Activated CD8-positive, alpha-beta T cell treated with anti-CD3 and anti-CD28 coated beads for 36 hours (primary cell): ENCODE data around the gene MMP27. TPM values are rescaled to one million over a fixed set of nuclear protein-coding genes. Genes with fewer than 3 reads are reported as not detected.
"Not testable (repeated sequence)": the region's sequence is repeated elsewhere in the genome, so short reads cannot be mapped to it uniquely, and the experiment has no call there.

Experiments used
- ATAC-seq: fragments of 200-7000 bp; cut with Tn5 transposase; one replicate; pipeline ENCODE4 v1.10.0; 2021; ENCODE audit warnings: mild to moderate bottlenecking, moderate library complexity
- CTCF ChIA-PET: fragments of 350-600 bp; sonication (Branson Sonifier 250); formaldehyde crosslinking; loops from one replicate; lab custom pipeline; 2021; ENCODE audit warnings: antibody characterized with exemption; lab: Charles Lee
- POLR2A ChIA-PET: fragments of 350-600 bp; sonication (Branson Sonifier 250); formaldehyde crosslinking; loops from one replicate; lab custom pipeline; 2021; ENCODE audit warnings: antibody characterized with exemption; lab: Charles Lee
- DNase-seq: peaks from one replicate; pipeline ENCODE4 v3.0.0-alpha.2; 2020
- H3K27ac Mint-ChIP-seq: one replicate; pipeline ENCODE4 v1.8.0; 2021; ENCODE audit warnings: mild to moderate bottlenecking, mixed read lengths
- H3K27me3 Mint-ChIP-seq: one replicate; pipeline ENCODE4 v1.8.0; 2021; ENCODE audit warnings: mixed read lengths
- H3K36me3 Mint-ChIP-seq: one replicate; pipeline ENCODE4 v1.8.0; 2021; ENCODE audit warnings: low read depth, mixed read lengths
- H3K4me1 Mint-ChIP-seq: one replicate; pipeline ENCODE4 v1.8.0; 2021; ENCODE audit warnings: low read depth, mixed read lengths
- H3K4me3 Mint-ChIP-seq: one replicate; pipeline ENCODE4 v1.8.0; 2021; ENCODE audit warnings: mild to moderate bottlenecking, moderate library complexity, mixed read lengths
- H3K9me3 Mint-ChIP-seq: one replicate; pipeline ENCODE4 v1.8.0; 2021; ENCODE audit warnings: mixed read lengths
- intact Hi-C: fragments of 100-400 bp; cut with micrococcal nuclease; formaldehyde crosslinking; loops from one replicate; pipeline ENCODE4 v1.10.0; 2022
- total RNA-seq, 2 experiments: library from RNA; stranded (reverse); gene quantifications; one replicate each; pipeline ENCODE4 v1.2.3, GENCODE V29; 2021
- TF ChIP-seq, protein P1 (sequence below): fragments of 200-600 bp; IDR thresholded peaks from one replicate; pipeline ENCODE4 v1.8.0; 2022; ENCODE audit warnings: antibody characterized with exemption, mild to moderate bottlenecking

Gene MMP27
- total RNA-seq, 2 experiments from 2014 or later = not detected

DNA sequence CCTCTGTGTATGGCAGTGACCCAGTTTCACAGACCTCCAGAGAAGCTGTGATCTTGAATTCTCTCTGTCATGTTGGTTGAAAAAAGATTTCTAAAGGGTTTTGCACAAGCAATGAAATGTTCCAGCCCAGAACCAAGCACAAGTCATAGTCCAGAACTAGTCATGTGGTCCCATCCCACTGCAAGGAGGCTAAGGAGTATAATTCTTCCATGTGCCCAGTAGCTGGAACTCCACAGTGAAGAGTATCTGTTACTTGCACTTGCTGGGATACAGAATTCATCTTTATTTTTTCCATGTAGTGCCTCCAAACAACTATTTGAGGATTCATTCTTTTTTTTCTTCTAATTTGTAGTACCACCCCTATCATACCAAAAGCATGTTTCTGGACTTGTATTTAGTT lies 29.1 kb upstream of the MMP27 start:
- Mint-ChIP-seq H3K4me3 (no peak overlapping the region), H3K36me3 (no peaks in the 10 kb centered on the region), H3K4me1 (no peaks in the 10 kb centered on the region), H3K27me3 (peaks cover 23% of the 10 kb centered on the region), H3K9me3 (no peaks in the 10 kb centered on the region), H3K27ac (no peak overlapping the region)
- intact Hi-C loops = loop anchor here (5.0 kb wide), 1 partner anchor 208 kb away; no protein-coding TSS in a partner anchor
- DNase-seq (no peak), ATAC-seq (no peak)
- TF ChIP-seq, protein P1, sequence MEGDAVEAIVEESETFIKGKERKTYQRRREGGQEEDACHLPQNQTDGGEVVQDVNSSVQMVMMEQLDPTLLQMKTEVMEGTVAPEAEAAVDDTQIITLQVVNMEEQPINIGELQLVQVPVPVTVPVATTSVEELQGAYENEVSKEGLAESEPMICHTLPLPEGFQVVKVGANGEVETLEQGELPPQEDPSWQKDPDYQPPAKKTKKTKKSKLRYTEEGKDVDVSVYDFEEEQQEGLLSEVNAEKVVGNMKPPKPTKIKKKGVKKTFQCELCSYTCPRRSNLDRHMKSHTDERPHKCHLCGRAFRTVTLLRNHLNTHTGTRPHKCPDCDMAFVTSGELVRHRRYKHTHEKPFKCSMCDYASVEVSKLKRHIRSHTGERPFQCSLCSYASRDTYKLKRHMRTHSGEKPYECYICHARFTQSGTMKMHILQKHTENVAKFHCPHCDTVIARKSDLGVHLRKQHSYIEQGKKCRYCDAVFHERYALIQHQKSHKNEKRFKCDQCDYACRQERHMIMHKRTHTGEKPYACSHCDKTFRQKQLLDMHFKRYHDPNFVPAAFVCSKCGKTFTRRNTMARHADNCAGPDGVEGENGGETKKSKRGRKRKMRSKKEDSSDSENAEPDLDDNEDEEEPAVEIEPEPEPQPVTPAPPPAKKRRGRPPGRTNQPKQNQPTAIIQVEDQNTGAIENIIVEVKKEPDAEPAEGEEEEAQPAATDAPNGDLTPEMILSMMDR = no peak
- ChIA-PET CTCF (interaction anchor here (1.1 to 1.9 kb wide), 7 partner anchors 26 to 206 kb away, joined by 3 to 15 read pairs (median 4); partner anchors contain the start of gene MMP27), POLR2A (no interaction called here)

DNA sequence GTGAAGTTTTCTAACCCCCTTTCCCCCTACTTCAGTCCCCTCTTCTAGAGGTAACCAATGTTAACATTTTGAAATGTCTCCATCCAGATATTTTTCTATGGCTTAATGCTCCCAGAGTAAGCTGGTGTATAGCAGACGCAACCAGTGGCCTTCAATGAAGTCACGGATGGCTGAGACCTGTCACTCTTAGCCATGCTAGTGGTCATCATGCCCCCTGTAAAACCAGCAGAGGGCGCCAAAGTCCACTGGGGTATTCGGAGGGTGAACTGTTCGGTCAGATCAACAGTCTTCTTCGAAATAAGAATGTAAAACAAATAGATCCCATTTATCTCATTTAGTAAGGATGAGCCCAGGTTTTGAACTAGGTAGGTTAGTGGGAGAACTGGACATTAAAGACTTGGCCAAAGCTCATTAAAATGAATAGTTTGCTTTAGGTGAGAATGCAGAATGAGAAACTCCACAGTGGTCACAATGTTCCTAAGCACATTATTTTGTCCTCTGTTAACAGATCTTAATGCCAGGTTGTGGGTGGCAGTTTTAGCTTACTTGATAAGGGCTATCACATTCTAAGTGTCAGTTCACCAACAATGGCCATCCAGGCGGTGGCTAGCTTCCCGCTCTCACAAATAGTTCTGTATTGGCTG lies 27.8 kb upstream of the MMP27 start:
- H3K4me3 Mint-ChIP-seq = no peak overlapping the region
- no peaks in the 10 kb centered on the region for H3K9me3 Mint-ChIP-seq
- no peaks in the 10 kb centered on the region for H3K36me3 Mint-ChIP-seq
- H3K27ac Mint-ChIP-seq = no peak overlapping the region
- intact Hi-C loops = loop anchor here (5.0 kb wide), 1 partner anchor 209 kb away; no protein-coding TSS in a partner anchor
- TF ChIP-seq, protein P1 = peak; percentile 72
- peak; percentile 71 for DNase-seq
- ChIA-PET CTCF (interaction anchor here (0.9 to 1.9 kb wide), 10 partner anchors 24 to 320 kb away, joined by 3 to 15 read pairs (median 3); partner anchors contain the start of gene MMP27), POLR2A (interaction anchor here (0.7 kb wide), 1 partner anchor 1190 kb away, joined by 3 read pairs; no protein-coding TSS in a partner anchor)
- no peaks in the 10 kb centered on the region for H3K4me1 Mint-ChIP-seq
- peak; percentile 53 for ATAC-seq
- peaks cover 22% of the 10 kb centered on the region for H3K27me3 Mint-ChIP-seq

DNA sequence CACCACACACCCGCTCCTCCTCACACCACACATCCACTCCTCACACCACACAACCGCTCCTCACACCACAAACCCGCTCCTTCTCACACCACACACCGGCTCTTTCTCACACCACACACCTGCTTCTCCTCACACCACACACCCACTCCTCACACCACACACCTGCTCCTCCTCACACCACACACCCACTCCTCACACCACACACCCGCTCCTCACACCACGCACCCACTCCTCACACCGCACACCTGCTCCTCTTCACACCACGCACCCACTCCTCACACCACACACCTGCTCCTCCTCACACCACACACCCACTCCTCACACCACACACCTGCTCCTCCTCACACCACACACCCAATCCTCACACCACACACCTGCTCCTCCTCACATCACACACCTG lies 25.4 kb upstream of the MMP27 start:
- DNase-seq, H3K4me3 Mint-ChIP-seq, ATAC-seq, H3K4me1 Mint-ChIP-seq, POLR2A ChIA-PET, H3K27ac Mint-ChIP-seq, H3K36me3 Mint-ChIP-seq, H3K9me3 Mint-ChIP-seq: not testable (repeated sequence)
- CTCF ChIA-PET = interaction anchor here (1.3 kb wide), 1 partner anchor 211 kb away, joined by 4 read pairs; no protein-coding TSS in a partner anchor
- intact Hi-C loops = loop anchor here (5.0 kb wide), 1 partner anchor 211 kb away; no protein-coding TSS in a partner anchor
- peaks cover 16% of the 10 kb centered on the region for H3K27me3 Mint-ChIP-seq

DNA sequence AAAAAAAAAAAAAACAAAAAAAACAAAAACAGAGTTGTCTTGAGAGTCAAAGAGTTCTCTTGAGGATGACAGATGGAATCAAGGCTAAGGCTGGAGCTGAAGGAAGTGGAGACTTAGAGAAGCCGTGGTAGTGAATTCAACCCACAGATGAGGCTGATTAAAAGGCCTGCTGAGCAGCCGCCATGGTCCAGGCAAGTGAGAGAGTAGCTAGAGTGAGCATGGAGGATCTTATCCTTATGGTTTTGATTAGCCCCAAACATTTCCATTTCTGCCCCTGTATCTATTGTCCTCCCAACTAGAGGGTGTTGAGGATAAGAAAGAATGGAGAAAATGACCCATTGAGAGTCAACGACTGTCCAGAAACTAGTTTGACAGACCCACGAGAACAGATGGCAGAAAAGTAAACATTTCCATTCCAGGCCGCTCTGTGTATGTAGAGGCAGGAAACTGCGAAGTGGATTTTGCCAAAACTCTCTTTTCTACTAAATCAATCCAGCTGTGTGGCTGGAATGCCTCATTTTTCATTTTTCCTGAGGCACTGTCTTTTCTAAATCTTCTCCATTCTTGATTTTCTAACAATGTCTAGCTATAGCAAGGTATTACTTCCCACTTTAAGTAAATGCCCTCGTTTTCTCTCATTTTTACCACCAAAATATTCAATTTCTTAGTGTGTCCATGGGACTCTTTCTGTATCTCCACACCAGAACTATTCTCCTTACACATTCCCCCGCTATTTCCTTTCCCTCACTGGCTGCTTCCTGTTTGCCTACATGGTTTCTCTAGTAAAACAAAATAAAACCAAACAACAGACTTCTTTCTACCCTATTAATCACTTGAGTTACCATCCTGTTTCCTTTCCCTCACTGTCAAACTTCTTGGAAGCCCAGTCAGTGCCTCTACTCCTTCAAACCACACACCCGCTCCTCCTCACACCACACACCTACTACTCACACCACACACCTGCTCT lies 24.6 kb upstream of the MMP27 start:
- Mint-ChIP-seq H3K27me3 (peaks cover 15% of the 10 kb centered on the region), H3K4me3 (no peak overlapping the region), H3K4me1 (no peaks in the 10 kb centered on the region), H3K9me3 (no peaks in the 10 kb centered on the region), H3K36me3 (no peaks in the 10 kb centered on the region), H3K27ac (no peak overlapping the region)
- intact Hi-C loops = loop anchor here (5.0 kb wide), 1 partner anchor 212 kb away; no protein-coding TSS in a partner anchor
- CTCF ChIA-PET = no interaction called here
- TF ChIP-seq, protein P1 = no peak
- DNase-seq (no peak), ATAC-seq (no peak)
- POLR2A ChIA-PET = no interaction called here

DNA sequence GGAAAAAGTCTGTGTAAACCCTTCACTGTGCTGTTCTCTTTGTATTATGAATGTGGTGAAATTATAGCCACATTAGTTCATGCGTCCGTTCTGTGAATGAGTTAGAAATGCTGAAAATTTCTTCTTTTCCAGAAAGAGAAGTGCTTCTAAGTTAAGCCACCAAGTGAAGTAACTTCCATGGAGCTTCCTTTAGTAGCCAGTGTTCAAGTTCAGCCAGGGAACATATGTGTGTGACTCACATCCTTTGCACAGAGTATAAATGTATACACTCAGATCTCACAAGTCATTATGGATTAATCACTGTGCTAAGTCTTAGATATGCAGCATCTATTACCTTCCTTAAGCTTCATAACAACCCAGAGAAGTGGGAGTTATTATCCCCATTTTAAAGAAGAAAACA lies 22.3 kb upstream of the MMP27 start:
- H3K27ac Mint-ChIP-seq = no peak overlapping the region
- H3K4me3 Mint-ChIP-seq = no peak overlapping the region
- TF ChIP-seq, protein P1 = no peak
- H3K4me1 Mint-ChIP-seq = no peaks in the 10 kb centered on the region
- ATAC-seq (no peak), DNase-seq (no peak)
- intact Hi-C loops = no loop called here
- CTCF ChIA-PET = no interaction called here
- peaks cover 1% of the 10 kb centered on the region for H3K27me3 Mint-ChIP-seq
- H3K36me3 Mint-ChIP-seq = no peaks in the 10 kb centered on the region
- H3K9me3 Mint-ChIP-seq = no peaks in the 10 kb centered on the region
- POLR2A ChIA-PET = no interaction called here
